DND-41 (cell line): Measurements from ENCODE around the gene EVC2.

Experiments
- CTCF ChIP-seq: IDR thresholded peaks from 2 replicates; pipeline ENCODE4 v1.5.1; 2012; ENCODE audit warnings: borderline replicate concordance, low read length, moderate library complexity, mild to moderate bottlenecking; ENCODE audit not compliant: poor library complexity, severe bottlenecking; ENCODE audit errors: extremely low read depth
- EZH2 ChIP-seq: IDR thresholded peaks from 3 replicates; pipeline ENCODE4 v1.6.1; 2012; ENCODE audit warnings: borderline replicate concordance, low read depth, mild to moderate bottlenecking, moderate library complexity, low read length, inconsistent platforms; ENCODE audit not compliant: severe bottlenecking

GRCh38 chr4:5568931-5569330 lies 139.4 kb downstream of the EVC2 start:
- TF ChIP-seq CTCF (no peak), EZH2 (no peak)
